H1 (cell line): ENCODE data around the gene CTIF.

ENCODE experiments used
- ATF3 ChIP-seq: IDR thresholded peaks from 2 replicates; pipeline ENCODE4 v1.6.1; 2011; ENCODE audit warnings: low read depth, mild to moderate bottlenecking, low read length; ENCODE audit not compliant: insufficient read depth
- CTCF ChIP-seq, 3 experiments: IDR thresholded peaks; 1 replicate in 2 of 3; 2 replicates in 1 of 3; pipeline versions ENCODE4 v1.5.1 to v1.6.1; 2011; ENCODE audit warnings: low read length in 3 of 3, mild to moderate bottlenecking in 3 of 3, inconsistent platforms in 2 of 3, low read depth in 1 of 3, moderate library complexity in 1 of 3; ENCODE audit not compliant: insufficient read depth in 1 of 3; ENCODE audit errors: control extremely low read depth in 1 of 3
- EZH2 ChIP-seq: fragments of 200-600 bp; sonication (generic); IDR thresholded peaks from 2 replicates; pipeline ENCODE4 v1.7.1; 2012; ENCODE audit warnings: low read depth, mild to moderate bottlenecking, moderate library complexity, low read length, inconsistent platforms; ENCODE audit not compliant: severe bottlenecking
- JUND ChIP-seq: IDR thresholded peaks from 2 replicates; pipeline ENCODE4 v1.6.1; 2011; ENCODE audit warnings: mild to moderate bottlenecking, improper control_type of control experiment, low read length
- POLR2A ChIP-seq, 2 experiments: IDR thresholded peaks; 1 replicate in 1 of 2; 2 replicates in 1 of 2; pipeline ENCODE4 v1.6.1; 2011; ENCODE audit warnings: low read depth in 2 of 2, low read length in 2 of 2, mild to moderate bottlenecking in 2 of 2; ENCODE audit errors: control extremely low read depth in 1 of 2
- POLR2AphosphoS5 ChIP-seq: IDR thresholded peaks from 2 replicates; pipeline ENCODE4 v1.6.1; 2011; ENCODE audit warnings: low read depth, low read length
- SIN3A ChIP-seq, 2 experiments: IDR thresholded peaks in 1 of 2; conservative IDR thresholded peaks in 1 of 2; 2 replicates each; pipeline ENCODE4 v1.6.1; 2011 to 2012; ENCODE audit warnings: low read length in 2 of 2, improper control_type of control experiment in 1 of 2, low read depth in 1 of 2, mild to moderate bottlenecking in 1 of 2
- SIX5 ChIP-seq: IDR thresholded peaks from 2 replicates; pipeline ENCODE4 v1.6.1; 2011; ENCODE audit warnings: mild to moderate bottlenecking, low read depth, low read length
- SP1 ChIP-seq: IDR thresholded peaks from 2 replicates; pipeline ENCODE4 v1.6.1; 2011; ENCODE audit warnings: low read depth, low read length
- YY1 ChIP-seq: IDR thresholded peaks from 2 replicates; pipeline ENCODE4 v1.6.1; 2011; ENCODE audit warnings: low read depth, mild to moderate bottlenecking, low read length
- ZNF274 ChIP-seq: IDR thresholded peaks from 2 replicates; pipeline ENCODE4 v1.7.0; 2012; ENCODE audit warnings: low read length, borderline replicate concordance; ENCODE audit errors: extremely low read depth

- TF ChIP-seq CTCF (IDR thresholded peaks at IDR 0.05; ENCODE audit: control extremely low read depth in 1 of 3, insufficient read depth in 1 of 3, low read depth in 1 of 3, low read length in 3 of 3) = no peak
- TF ChIP-seq POLR2AphosphoS5 = no peak
- TF ChIP-seq JUND = no peak
- no peak for TF ChIP-seq EZH2
- no peak for TF ChIP-seq SP1
- no peak for TF ChIP-seq ZNF274
- no peak for TF ChIP-seq ATF3
- no peak for TF ChIP-seq YY1
- TF ChIP-seq POLR2A (IDR thresholded peaks at IDR 0.05; ENCODE audit: control extremely low read depth in 1 of 2, low read depth in 2 of 2, low read length in 2 of 2) = no peak
- TF ChIP-seq SIX5 = no peak
- TF ChIP-seq SIN3A (conservative IDR thresholded peaks at IDR 0.05 in 1 of 2, IDR thresholded peaks at IDR 0.05 in 1 of 2; ENCODE audit: low read depth in 1 of 2, low read length in 2 of 2) = no peak
Measured at GRCh38 chr18:48814490-48815178, 275.8 kb downstream of the CTIF start.
